GM21576 (cell line): ENCODE results near the gene MAGI1.
"Not testable (repeated sequence)": the region's sequence is repeated elsewhere in the genome, so short reads cannot be mapped to it uniquely, and the experiment has no call there.

Experiments
- ATAC-seq: cut with Tn5 transposase; IDR thresholded peaks from one replicate; pipeline ENCODE4 v1.9.1; 2021; ENCODE audit warnings: mild to moderate bottlenecking, moderate library complexity; ENCODE audit not compliant: unreplicated experiment

Gene MAGI1

GRCh38 chr3:65516998-65517397, 521.7 kb downstream of the MAGI1 start:
- ATAC-seq: no peak

DNA sequence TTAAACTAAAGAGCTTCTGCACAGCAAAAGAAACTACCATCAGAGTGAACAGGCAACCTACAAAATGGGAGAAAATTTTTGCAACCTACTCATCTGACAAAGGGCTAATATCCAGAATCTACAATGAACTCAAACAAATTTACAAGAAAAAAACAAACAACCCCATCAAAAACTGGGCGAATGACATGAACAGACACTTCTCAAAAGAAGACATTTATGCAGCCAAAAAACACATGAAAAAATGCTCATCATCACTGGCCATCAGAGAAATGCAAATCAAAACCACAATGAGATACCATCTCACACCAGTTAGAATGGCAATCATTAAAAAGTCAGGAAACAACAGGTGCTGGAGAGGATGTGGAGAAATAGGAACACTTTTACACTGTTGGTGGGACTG, 524.4 kb downstream of the MAGI1 start:
- ATAC-seq: not testable (repeated sequence)

DNA sequence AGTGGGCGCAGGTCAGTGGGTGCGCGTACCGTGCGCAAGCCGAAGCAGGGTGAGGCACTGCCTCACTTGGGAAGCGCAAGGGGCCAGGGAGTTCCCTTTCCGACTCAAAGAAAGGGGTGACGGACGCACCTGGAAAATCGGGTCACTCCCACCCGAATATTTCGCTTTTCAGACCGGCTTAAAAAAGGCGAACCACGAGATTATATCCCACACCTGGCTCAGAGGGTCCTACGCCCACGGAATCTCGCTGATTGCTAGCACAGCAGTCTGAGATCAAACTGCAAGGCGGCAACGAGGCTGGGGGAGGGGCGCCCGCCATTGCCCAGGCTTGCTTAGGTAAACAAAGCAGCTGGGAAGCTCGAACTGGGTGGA, 529.3 kb downstream of the MAGI1 start:
- not testable (repeated sequence) for ATAC-seq

DNA sequence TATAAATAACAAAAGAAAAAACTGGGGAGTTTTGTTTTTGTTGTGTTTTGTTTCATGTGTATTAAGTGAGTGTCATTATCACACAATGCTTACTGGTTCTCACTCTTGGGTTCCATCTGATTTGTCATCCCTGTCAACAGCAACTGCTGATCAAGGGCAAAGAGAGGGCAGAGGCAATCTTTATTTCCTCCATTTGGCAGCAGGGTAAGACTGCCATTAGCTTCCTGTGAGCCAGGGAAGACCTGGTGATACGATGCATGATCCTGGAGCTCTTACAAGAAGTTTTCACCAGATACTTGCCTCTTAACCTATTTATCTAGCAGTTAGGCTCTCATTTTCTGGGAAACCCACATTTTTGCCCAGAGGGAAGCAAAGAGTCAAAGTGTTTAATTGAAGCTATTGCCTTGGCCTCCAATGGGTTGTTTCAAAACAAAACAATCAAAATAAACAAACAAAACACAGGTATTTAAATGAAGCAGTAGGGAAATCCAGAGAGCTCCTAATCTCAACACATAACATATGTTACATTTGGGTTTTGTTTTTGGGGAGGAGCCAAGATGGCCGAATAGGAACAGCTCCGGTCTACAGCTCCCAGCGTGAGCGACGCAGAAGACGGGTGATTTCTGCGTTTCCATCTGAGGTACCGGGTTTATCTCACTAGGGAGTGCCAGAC, 529.8 kb downstream of the MAGI1 start:
- no peak for ATAC-seq

- no peak for ATAC-seq
Measured at GRCh38 chr3:65507437-65507836, 531.3 kb downstream of the MAGI1 start.

- ATAC-seq: no peak
Measured at GRCh38 chr3:65503776-65504175, 534.9 kb downstream of the MAGI1 start.

DNA sequence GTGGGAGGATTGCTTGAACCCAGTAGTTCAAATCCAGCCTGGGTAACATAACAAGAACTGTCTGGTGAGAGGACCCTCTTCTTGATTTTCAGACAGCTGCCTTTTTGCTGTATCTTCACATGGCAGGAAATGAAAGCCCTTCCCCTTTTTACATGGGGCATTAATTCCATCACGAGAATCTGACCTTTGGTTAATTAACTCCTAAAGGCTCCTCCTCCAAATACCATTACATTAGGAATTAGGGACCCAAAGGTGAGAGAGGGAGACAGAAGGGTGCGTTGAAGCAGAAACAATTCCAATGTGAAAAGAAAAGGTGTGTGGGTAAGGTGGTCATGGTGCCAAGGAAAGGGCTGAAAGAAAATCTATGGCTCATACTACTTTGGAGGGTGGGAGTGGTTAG, 536.2 kb downstream of the MAGI1 start:
- ATAC-seq: no peak

DNA sequence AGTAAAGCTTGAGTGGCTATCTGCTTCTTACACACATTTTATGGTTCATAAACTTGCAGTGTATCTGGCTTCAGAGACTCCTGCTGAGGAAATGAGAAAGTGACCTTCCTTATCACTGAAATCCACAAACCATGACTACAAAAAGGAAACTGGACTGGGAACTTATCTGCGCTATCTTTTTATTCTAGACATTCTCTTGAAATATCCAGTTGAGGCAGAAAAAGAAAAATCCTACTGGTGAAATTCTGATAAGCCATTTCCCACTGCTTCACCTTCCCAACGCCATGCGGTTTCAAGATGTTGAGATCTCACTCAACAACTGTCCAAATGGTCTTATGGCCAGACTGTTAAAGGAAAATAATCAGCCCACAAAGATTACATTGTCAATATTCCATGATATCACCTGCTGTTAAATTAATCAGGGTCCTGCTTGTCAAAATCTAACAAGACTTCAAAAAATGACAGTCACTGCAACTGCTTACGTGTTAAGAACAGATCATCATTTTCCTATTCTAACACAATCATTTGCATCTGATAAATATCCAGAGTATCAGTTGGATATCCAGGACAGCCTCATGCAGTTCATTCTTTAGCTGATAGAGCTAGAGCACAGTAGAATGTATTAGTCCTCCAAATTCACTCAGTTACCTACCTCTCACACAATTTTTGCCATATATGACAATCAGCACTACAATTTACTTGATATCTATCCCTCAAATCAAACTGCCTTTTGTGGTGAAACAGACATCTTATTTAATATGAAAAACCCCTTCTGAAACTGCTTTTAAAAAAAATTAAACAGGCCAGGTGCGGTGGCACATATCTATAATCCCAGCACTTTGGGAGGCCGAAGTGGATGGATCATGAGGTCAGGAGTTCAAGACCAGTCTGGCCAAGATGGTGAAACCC, 538.1 kb downstream of the MAGI1 start:
- no peak for ATAC-seq

DNA sequence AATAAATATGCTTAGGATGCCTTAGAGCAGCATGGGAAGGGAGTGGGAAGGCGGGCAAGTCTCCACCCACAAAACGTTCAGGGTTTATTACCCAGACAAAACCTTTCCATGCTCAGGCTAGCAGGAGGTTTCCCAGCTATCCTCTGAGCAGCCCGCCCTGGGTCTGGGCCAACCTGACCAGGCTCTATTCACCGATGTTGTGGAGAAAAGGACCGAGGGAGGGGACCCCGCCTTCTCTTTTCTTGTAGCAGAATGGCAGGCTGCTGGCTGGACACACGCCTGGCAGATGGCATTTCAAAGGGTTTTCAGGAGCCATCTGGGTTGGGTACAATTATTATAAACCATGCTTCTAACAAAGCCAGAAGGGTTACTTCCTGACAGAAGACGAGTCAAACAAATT, 540.9 kb downstream of the MAGI1 start:
- no peak for ATAC-seq

DNA sequence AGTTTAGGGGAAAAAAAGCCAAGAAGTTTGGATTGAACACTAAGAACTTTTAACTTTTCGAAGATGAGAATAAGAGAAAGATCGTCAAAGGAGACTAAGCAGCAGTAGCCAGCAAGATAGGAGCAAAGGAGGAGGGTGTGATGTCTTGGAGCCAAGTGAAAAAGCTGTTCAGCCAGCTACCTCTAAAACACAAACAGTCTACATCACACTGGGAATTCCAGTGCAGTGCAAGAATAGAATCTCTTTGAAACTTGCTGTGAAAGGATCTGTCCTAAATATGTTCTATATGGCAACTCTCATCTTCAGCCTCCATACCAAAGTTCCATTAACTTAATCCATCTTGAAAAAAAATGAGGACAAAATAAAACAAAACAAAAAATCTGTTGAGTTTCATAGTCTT, 541.5 kb downstream of the MAGI1 start:
- ATAC-seq: no peak

- no peak for ATAC-seq
Measured at GRCh38 chr3:65493938-65494337, 544.8 kb downstream of the MAGI1 start.

DNA sequence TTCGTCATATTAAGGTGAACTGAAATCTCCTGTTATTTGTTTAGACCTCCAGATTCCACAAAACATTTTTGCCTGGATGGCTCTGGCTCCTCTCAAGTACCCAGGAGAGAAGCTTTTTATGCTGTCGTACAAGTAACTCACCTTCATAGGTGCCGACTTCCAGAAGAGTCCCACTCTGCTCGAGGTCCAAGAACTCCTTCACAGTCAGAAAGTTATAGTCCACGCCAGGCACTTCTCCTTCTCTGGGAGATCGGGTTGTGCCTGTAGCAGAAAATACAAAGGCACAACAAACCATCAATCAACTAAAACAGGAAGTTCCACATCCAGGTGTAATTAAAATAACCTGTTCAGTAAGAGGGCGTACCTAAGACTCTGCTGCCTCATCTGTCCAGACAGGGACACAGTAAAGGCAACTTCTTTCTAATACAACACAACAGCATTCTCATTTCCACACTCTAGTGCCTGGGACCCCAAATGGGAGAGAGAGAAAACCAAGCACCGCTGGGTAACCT, 545.3 kb downstream of the MAGI1 start:
- no peak for ATAC-seq

- no peak for ATAC-seq
Measured at GRCh38 chr3:65492249-65492648, 546.5 kb downstream of the MAGI1 start.

GRCh38 chr3:65490114-65490513, 548.6 kb downstream of the MAGI1 start:
- ATAC-seq: no peak

- no peak for ATAC-seq
Measured at GRCh38 chr3:65489253-65489652, 549.5 kb downstream of the MAGI1 start.

DNA sequence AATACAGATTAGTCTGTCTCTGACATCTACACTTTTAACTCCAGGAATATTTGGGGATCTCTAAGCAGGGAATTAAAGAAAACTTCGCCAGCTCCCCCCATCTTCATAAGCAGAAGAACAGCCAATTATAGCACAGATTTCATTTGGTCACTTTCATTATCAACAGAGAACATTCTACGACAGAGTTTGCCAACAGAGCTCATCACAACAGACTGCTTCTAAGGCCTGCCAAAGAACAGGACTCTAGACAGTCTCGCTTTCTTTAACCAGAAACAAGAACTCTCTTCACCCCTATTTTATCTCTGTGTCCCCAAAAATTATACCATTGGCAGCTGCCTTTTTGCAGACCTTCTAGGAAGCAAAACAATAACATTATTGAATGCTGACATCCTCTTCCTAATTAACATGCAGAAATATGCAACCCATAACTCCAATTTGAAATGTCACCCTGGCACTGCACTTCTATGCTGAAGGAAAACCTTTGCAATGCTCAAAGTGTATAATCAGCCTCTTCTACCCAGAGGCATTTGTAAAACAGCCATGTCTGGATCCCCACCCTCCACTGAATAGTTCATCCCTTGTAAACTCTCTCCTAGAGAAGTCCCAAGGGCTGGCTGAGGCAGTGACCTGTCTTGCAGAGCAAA, 552.8 kb downstream of the MAGI1 start:
- ATAC-seq: no peak

- no peak for ATAC-seq
Measured at GRCh38 chr3:65484964-65485363, 553.8 kb downstream of the MAGI1 start.

- ATAC-seq: no peak
Measured at GRCh38 chr3:65483480-65483879, 555.2 kb downstream of the MAGI1 start.

- ATAC-seq: no peak
Measured at GRCh38 chr3:65483011-65483410, 555.7 kb downstream of the MAGI1 start.

- ATAC-seq: no peak
Measured at GRCh38 chr3:65481085-65481484, 557.6 kb downstream of the MAGI1 start.

- ATAC-seq: no peak
Measured at GRCh38 chr3:65479990-65480389, 558.7 kb downstream of the MAGI1 start.
